GM23338 (cell line): ENCODE results near the gene AOPEP. TPM values are rescaled to one million over a fixed set of nuclear protein-coding genes. Genes with fewer than 3 reads are reported as not detected.

ENCODE experiments used
- ATAC-seq: fragments of 200-7000 bp; cut with Tn5 transposase; 3 replicates; pipeline ENCODE4 v1.9.1; 2020
- DNase-seq: peaks from one replicate; pipeline ENCODE4 v3.0.0-alpha.2; 2015; ENCODE audit warnings: low spot score
- H2AFZ ChIP-seq: fragments of 200-600 bp; sonication (generic); 2 replicates; pipeline ENCODE4 v1.8.0; 2016; ENCODE audit warnings: antibody characterized with exemption, mild to moderate bottlenecking, moderate library complexity
- H3F3A ChIP-seq: fragments of 200-600 bp; sonication (generic); replicated peaks from 2 replicates; pipeline ENCODE4 v1.8.0; 2017; ENCODE audit warnings: antibody characterized with exemption, mixed run types, low read depth
- H3K27ac ChIP-seq: fragments of 200-600 bp; sonication (generic); 2 replicates; pipeline ENCODE4 v1.6.1; 2016; ENCODE audit warnings: low read depth
- H3K27me3 ChIP-seq: fragments of 200-600 bp; sonication (generic); 2 replicates; pipeline ENCODE4 v1.8.0; 2016; ENCODE audit warnings: mild to moderate bottlenecking, mixed run types, moderate library complexity; ENCODE audit not compliant: insufficient read depth
- H3K36me3 ChIP-seq: fragments of 200-600 bp; sonication (generic); 2 replicates; pipeline ENCODE4 v1.8.0; 2016; ENCODE audit warnings: mild to moderate bottlenecking; ENCODE audit not compliant: insufficient read depth
- H3K4me1 ChIP-seq: fragments of 200-600 bp; sonication (generic); 2 replicates; pipeline ENCODE4 v1.8.0; 2016; ENCODE audit warnings: mild to moderate bottlenecking, moderate library complexity; ENCODE audit not compliant: insufficient read depth
- H3K4me2 ChIP-seq: fragments of 200-600 bp; sonication (generic); 2 replicates; pipeline ENCODE4 v1.7.1; 2017; ENCODE audit warnings: mixed run types
- H3K4me3 ChIP-seq: fragments of 200-600 bp; sonication (generic); 2 replicates; pipeline ENCODE4 v1.6.1; 2016; ENCODE audit warnings: mixed run types
- H3K79me2 ChIP-seq: fragments of 200-600 bp; sonication (generic); replicated peaks from 2 replicates; pipeline ENCODE4 v1.8.0; 2017; ENCODE audit warnings: mild to moderate bottlenecking; ENCODE audit not compliant: insufficient read depth
- H3K9me2 ChIP-seq: fragments of 200-600 bp; sonication (generic); 2 replicates; pipeline ENCODE4 v1.8.0; 2017; ENCODE audit not compliant: insufficient read depth
- H4K20me1 ChIP-seq: fragments of 200-600 bp; sonication (generic); replicated peaks from 2 replicates; pipeline ENCODE4 v1.8.0; 2017; ENCODE audit warnings: mild to moderate bottlenecking; ENCODE audit not compliant: insufficient read depth
- H3K27ac Mint-ChIP-seq: 2 replicates; pipeline ENCODE4 v1.8.0; 2020; ENCODE audit warnings: inconsistent platforms, mild to moderate bottlenecking, moderate library complexity, mixed read lengths
- H3K27me3 Mint-ChIP-seq: 3 replicates; pipeline ENCODE4 v1.8.0; 2022; ENCODE audit warnings: low read depth, mild to moderate bottlenecking, moderate library complexity, mixed read lengths, inconsistent platforms; ENCODE audit not compliant: insufficient read depth, poor library complexity
- H3K36me3 Mint-ChIP-seq: 3 replicates; pipeline ENCODE4 v1.8.0; 2021; ENCODE audit warnings: low read depth, mild to moderate bottlenecking, inconsistent platforms, moderate library complexity, mixed read lengths
- H3K4me1 Mint-ChIP-seq: 3 replicates; pipeline ENCODE4 v1.8.0; 2020; ENCODE audit warnings: mild to moderate bottlenecking, inconsistent platforms, mixed read lengths
- H3K4me3 Mint-ChIP-seq: 3 replicates; pipeline ENCODE4 v1.8.0; 2021; ENCODE audit warnings: moderate library complexity, mild to moderate bottlenecking, inconsistent platforms, mixed read lengths
- H3K9me3 Mint-ChIP-seq: 3 replicates; pipeline ENCODE4 v1.8.0; 2020; ENCODE audit warnings: moderate library complexity, mild to moderate bottlenecking, inconsistent platforms, mixed read lengths
- CREB1 ChIP-seq: fragments of 250-450 bp; sonication (Bioruptor Pico); IDR thresholded peaks from 2 replicates; pipeline ENCODE4 v1.5.0; 2020; ENCODE audit warnings: low read depth, mild to moderate bottlenecking, moderate library complexity
- EZH2 ChIP-seq: fragments of 200-600 bp; sonication (generic); IDR thresholded peaks from one replicate; pipeline ENCODE4 v1.8.0; 2017; ENCODE audit warnings: antibody characterized with exemption, mild to moderate bottlenecking, low read depth; ENCODE audit not compliant: unreplicated experiment
- EZH2phosphoT487 ChIP-seq: fragments of 200-600 bp; sonication (generic); IDR thresholded peaks from one replicate; pipeline ENCODE4 v1.8.1; 2018; ENCODE audit warnings: antibody characterized with exemption; ENCODE audit not compliant: unreplicated experiment
- JUNB ChIP-seq: IDR thresholded peaks from one replicate; pipeline ENCODE4 v1.6.1; 2016; ENCODE audit warnings: antibody characterized with exemption; ENCODE audit not compliant: unreplicated experiment
- NANOG ChIP-seq: IDR thresholded peaks from 2 replicates; pipeline ENCODE4 v1.6.1; 2016; ENCODE audit warnings: antibody characterized with exemption, borderline replicate concordance
- POLR2AphosphoS5 ChIP-seq: IDR thresholded peaks from 2 replicates; pipeline ENCODE4 v1.6.1; 2016; ENCODE audit warnings: antibody characterized with exemption, low read depth
- STAT1 ChIP-seq: IDR thresholded peaks from one replicate; pipeline ENCODE4 v1.6.1; 2016; ENCODE audit warnings: antibody characterized with exemption; ENCODE audit not compliant: unreplicated experiment
- ZNF114 ChIP-seq: fragments of 250-450 bp; sonication (Bioruptor Pico); IDR thresholded peaks from 2 replicates; pipeline ENCODE4 v1.5.0; 2020; ENCODE audit warnings: mild to moderate bottlenecking, moderate library complexity
- ZNF331 ChIP-seq: fragments of 250-450 bp; sonication (Bioruptor Pico); IDR thresholded peaks from 2 replicates; pipeline ENCODE4 v1.5.0; 2020; ENCODE audit warnings: low read depth, mild to moderate bottlenecking, moderate library complexity
- polyA plus RNA-seq: library from polyadenylated mRNA; unstranded; fragments of >200 nt; fragmentation: Nextera tagmentation; extraction: Ambion mirVana; gene quantifications from 2 replicates; pipeline ENCODE4 v1.2.1, GENCODE V29; 2016
- total RNA-seq: library from RNA; depleted of rRNA; stranded (reverse); fragments of >200 nt; shearing (Covaris generic); gene quantifications from 2 replicates; pipeline ENCODE4 v1.2.3, GENCODE V29; 2014
- TF ChIP-seq, protein P1 (sequence below): fragments of 250-450 bp; sonication (Bioruptor Pico); IDR thresholded peaks from 2 replicates; pipeline ENCODE4 v1.5.0; 2020; ENCODE audit warnings: mild to moderate bottlenecking, moderate library complexity
- TF ChIP-seq, protein P2 (sequence below): IDR thresholded peaks from 2 replicates; pipeline ENCODE4 v1.6.1; 2016; ENCODE audit warnings: antibody characterized with exemption
- TF ChIP-seq, protein P3 (sequence below): IDR thresholded peaks from one replicate; pipeline ENCODE4 v1.6.1; 2018; ENCODE audit warnings: antibody characterized with exemption; ENCODE audit not compliant: unreplicated experiment
- TF ChIP-seq, protein P4 (sequence below), 2 experiments: fragments of 200-600 bp in 1 of 2; sonication (generic) in 1 of 2; conservative IDR thresholded peaks; 2 replicates each; pipeline versions ENCODE4 v1.5.1 to v1.6.1; 2016 to 2017; ENCODE audit warnings: antibody characterized with exemption in 2 of 2, low read depth in 2 of 2, mild to moderate bottlenecking in 2 of 2, moderate library complexity in 1 of 2

AOPEP gene
- total and polyA plus RNA-seq, 2 experiments from 2014 or later, result 7.0 to 16.5 TPM

DNA sequence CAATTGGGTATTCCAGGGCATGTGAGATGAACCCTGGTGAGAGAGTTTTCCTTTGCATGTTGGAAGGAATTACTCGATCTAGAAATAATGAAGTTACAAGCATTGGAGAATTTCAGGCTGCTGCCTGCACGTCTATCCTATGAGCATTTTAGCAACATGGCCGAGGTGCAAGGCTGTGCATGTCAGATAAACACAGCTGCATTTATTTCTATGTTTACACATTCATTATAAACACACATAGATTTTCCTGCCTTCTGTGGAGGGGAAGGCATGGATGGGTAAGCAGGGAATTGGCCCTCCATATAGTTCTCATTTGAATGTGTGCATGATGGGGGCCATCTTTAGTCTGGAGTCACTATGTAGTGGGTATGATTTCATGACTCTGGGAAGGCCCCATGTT, 42.3 kb downstream of the AOPEP start:
- no peaks in the 10 kb centered on the region for H3K27me3 ChIP-seq
- no peaks in the 10 kb centered on the region for H3K9me3 Mint-ChIP-seq
- no peaks in the 10 kb centered on the region; the same call in none of the 2 replicates for H4K20me1 ChIP-seq
- H3K4me3 ChIP-seq, result no peak overlapping the region
- H2AFZ ChIP-seq, result no peak overlapping the region
- H3K27ac Mint-ChIP-seq, result no peak overlapping the region
- peaks cover 2% of the 10 kb centered on the region for H3K27me3 Mint-ChIP-seq
- H3F3A ChIP-seq, result no peaks in the 10 kb centered on the region
- H3K27ac ChIP-seq, result no peak overlapping the region
- DNase-seq (no peak), ATAC-seq (no peak)
- peaks cover 8% of the 10 kb centered on the region; the same call in 1 of the 2 replicates for H3K79me2 ChIP-seq
- no peaks in the 10 kb centered on the region for H3K9me2 ChIP-seq
- TF ChIP-seq ZNF114 (CRISPR knock-in tag) (no peak), POLR2AphosphoS5 (no peak), STAT1 (no peak), CREB1 (CRISPR knock-in tag) (no peak), EZH2phosphoT487 (no peak), JUNB (no peak), ZNF331 (CRISPR knock-in tag) (no peak), NANOG (no peak), EZH2 (no peak)
- TF ChIP-seq, protein P1, sequence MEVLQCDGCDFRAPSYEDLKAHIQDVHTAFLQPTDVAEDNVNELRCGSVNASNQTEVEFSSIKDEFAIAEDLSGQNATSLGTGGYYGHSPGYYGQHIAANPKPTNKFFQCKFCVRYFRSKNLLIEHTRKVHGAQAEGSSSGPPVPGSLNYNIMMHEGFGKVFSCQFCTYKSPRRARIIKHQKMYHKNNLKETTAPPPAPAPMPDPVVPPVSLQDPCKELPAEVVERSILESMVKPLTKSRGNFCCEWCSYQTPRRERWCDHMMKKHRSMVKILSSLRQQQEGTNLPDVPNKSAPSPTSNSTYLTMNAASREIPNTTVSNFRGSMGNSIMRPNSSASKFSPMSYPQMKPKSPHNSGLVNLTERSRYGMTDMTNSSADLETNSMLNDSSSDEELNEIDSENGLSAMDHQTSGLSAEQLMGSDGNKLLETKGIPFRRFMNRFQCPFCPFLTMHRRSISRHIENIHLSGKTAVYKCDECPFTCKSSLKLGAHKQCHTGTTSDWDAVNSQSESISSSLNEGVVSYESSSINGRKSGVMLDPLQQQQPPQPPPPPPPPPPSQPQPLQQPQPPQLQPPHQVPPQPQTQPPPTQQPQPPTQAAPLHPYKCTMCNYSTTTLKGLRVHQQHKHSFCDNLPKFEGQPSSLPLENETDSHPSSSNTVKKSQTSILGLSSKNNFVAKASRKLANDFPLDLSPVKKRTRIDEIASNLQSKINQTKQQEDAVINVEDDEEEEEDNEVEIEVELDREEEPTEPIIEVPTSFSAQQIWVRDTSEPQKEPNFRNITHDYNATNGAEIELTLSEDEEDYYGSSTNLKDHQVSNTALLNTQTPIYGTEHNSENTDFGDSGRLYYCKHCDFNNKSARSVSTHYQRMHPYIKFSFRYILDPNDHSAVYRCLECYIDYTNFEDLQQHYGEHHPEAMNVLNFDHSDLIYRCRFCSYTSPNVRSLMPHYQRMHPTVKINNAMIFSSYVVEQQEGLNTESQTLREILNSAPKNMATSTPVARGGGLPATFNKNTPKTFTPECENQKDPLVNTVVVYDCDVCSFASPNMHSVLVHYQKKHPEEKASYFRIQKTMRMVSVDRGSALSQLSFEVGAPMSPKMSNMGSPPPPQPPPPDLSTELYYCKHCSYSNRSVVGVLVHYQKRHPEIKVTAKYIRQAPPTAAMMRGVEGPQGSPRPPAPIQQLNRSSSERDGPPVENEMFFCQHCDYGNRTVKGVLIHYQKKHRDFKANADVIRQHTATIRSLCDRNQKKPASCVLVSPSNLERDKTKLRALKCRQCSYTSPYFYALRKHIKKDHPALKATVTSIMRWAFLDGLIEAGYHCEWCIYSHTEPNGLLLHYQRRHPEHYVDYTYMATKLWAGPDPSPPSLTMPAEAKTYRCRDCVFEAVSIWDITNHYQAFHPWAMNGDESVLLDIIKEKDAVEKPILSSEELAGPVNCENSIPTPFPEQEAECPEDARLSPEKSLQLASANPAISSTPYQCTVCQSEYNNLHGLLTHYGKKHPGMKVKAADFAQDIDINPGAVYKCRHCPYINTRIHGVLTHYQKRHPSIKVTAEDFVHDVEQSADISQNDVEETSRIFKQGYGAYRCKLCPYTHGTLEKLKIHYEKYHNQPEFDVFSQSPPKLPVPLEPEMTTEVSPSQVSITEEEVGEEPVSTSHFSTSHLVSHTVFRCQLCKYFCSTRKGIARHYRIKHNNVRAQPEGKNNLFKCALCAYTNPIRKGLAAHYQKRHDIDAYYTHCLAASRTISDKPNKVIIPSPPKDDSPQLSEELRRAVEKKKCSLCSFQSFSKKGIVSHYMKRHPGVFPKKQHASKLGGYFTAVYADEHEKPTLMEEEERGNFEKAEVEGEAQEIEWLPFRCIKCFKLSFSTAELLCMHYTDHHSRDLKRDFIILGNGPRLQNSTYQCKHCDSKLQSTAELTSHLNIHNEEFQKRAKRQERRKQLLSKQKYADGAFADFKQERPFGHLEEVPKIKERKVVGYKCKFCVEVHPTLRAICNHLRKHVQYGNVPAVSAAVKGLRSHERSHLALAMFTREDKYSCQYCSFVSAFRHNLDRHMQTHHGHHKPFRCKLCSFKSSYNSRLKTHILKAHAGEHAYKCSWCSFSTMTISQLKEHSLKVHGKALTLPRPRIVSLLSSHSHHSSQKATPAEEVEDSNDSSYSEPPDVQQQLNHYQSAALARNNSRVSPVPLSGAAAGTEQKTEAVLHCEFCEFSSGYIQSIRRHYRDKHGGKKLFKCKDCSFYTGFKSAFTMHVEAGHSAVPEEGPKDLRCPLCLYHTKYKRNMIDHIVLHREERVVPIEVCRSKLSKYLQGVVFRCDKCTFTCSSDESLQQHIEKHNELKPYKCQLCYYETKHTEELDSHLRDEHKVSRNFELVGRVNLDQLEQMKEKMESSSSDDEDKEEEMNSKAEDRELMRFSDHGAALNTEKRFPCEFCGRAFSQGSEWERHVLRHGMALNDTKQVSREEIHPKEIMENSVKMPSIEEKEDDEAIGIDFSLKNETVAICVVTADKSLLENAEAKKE (CRISPR knock-in tag), result no peak
- TF ChIP-seq, protein P2, sequence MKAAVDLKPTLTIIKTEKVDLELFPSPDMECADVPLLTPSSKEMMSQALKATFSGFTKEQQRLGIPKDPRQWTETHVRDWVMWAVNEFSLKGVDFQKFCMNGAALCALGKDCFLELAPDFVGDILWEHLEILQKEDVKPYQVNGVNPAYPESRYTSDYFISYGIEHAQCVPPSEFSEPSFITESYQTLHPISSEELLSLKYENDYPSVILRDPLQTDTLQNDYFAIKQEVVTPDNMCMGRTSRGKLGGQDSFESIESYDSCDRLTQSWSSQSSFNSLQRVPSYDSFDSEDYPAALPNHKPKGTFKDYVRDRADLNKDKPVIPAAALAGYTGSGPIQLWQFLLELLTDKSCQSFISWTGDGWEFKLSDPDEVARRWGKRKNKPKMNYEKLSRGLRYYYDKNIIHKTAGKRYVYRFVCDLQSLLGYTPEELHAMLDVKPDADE, result no peak
- TF ChIP-seq, protein P3, sequence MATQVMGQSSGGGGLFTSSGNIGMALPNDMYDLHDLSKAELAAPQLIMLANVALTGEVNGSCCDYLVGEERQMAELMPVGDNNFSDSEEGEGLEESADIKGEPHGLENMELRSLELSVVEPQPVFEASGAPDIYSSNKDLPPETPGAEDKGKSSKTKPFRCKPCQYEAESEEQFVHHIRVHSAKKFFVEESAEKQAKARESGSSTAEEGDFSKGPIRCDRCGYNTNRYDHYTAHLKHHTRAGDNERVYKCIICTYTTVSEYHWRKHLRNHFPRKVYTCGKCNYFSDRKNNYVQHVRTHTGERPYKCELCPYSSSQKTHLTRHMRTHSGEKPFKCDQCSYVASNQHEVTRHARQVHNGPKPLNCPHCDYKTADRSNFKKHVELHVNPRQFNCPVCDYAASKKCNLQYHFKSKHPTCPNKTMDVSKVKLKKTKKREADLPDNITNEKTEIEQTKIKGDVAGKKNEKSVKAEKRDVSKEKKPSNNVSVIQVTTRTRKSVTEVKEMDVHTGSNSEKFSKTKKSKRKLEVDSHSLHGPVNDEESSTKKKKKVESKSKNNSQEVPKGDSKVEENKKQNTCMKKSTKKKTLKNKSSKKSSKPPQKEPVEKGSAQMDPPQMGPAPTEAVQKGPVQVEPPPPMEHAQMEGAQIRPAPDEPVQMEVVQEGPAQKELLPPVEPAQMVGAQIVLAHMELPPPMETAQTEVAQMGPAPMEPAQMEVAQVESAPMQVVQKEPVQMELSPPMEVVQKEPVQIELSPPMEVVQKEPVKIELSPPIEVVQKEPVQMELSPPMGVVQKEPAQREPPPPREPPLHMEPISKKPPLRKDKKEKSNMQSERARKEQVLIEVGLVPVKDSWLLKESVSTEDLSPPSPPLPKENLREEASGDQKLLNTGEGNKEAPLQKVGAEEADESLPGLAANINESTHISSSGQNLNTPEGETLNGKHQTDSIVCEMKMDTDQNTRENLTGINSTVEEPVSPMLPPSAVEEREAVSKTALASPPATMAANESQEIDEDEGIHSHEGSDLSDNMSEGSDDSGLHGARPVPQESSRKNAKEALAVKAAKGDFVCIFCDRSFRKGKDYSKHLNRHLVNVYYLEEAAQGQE, result no peak
- TF ChIP-seq, protein P4, sequence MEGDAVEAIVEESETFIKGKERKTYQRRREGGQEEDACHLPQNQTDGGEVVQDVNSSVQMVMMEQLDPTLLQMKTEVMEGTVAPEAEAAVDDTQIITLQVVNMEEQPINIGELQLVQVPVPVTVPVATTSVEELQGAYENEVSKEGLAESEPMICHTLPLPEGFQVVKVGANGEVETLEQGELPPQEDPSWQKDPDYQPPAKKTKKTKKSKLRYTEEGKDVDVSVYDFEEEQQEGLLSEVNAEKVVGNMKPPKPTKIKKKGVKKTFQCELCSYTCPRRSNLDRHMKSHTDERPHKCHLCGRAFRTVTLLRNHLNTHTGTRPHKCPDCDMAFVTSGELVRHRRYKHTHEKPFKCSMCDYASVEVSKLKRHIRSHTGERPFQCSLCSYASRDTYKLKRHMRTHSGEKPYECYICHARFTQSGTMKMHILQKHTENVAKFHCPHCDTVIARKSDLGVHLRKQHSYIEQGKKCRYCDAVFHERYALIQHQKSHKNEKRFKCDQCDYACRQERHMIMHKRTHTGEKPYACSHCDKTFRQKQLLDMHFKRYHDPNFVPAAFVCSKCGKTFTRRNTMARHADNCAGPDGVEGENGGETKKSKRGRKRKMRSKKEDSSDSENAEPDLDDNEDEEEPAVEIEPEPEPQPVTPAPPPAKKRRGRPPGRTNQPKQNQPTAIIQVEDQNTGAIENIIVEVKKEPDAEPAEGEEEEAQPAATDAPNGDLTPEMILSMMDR (conservative IDR thresholded peaks at IDR 0.05; ENCODE audit: low read depth in 2 of 2), result no peak
- H3K4me3 Mint-ChIP-seq, result no peak overlapping the region
- peaks cover 5% of the 10 kb centered on the region for H3K4me1 Mint-ChIP-seq
- H3K4me1 ChIP-seq, result no peaks in the 10 kb centered on the region
- H3K36me3 Mint-ChIP-seq, result no peaks in the 10 kb centered on the region
- no peak overlapping the region for H3K4me2 ChIP-seq
- no peaks in the 10 kb centered on the region for H3K36me3 ChIP-seq
